Smooth muscle cell (in vitro differentiated cells): ENCODE results near the gene KIAA0930. TPM values are rescaled to one million over a fixed set of nuclear protein-coding genes. Genes with fewer than 3 reads are reported as not detected.

ENCODE experiments used
- DNase-seq: peaks from one replicate; lab custom pipeline; 2025; ENCODE audit not compliant: unreplicated experiment; lab: John Stamatoyannopoulos, UW
- H2AFZ ChIP-seq: fragments of 200-600 bp; sonication (generic); 2 replicates; pipeline ENCODE4 v1.6.0; 2016; ENCODE audit warnings: antibody characterized with exemption, low read depth, mild to moderate bottlenecking
- H3F3A ChIP-seq: fragments of 200-600 bp; sonication (generic); 2 replicates; pipeline ENCODE4 v1.6.0; 2017; ENCODE audit warnings: antibody characterized with exemption, low read depth
- H3K27ac ChIP-seq: fragments of 200-600 bp; sonication (generic); 2 replicates; pipeline ENCODE4 v1.5.1; 2016; ENCODE audit warnings: low read depth, mild to moderate bottlenecking
- H3K27me3 ChIP-seq: fragments of 200-600 bp; sonication (generic); 2 replicates; pipeline ENCODE4 v1.6.1; 2016; ENCODE audit warnings: low read depth, mild to moderate bottlenecking
- H3K36me3 ChIP-seq: fragments of 200-600 bp; sonication (generic); 2 replicates; pipeline ENCODE4 v1.5.1; 2016; ENCODE audit warnings: low read depth
- H3K4me1 ChIP-seq: fragments of 200-600 bp; sonication (generic); 2 replicates; pipeline ENCODE4 v1.5.1; 2016; ENCODE audit warnings: low read depth
- H3K4me2 ChIP-seq: fragments of 200-600 bp; sonication (generic); 2 replicates; pipeline ENCODE4 v1.6.0; 2016; ENCODE audit warnings: mild to moderate bottlenecking
- H3K4me3 ChIP-seq: fragments of 200-600 bp; sonication (generic); 2 replicates; pipeline ENCODE4 v1.5.1; 2016; ENCODE audit warnings: mild to moderate bottlenecking
- H3K79me2 ChIP-seq: fragments of 200-600 bp; sonication (generic); 2 replicates; pipeline ENCODE4 v1.6.0; 2016; ENCODE audit warnings: low read depth, mild to moderate bottlenecking
- H3K9ac ChIP-seq: fragments of 200-600 bp; sonication (generic); 2 replicates; pipeline ENCODE4 v1.6.0; 2016; ENCODE audit warnings: low read depth
- H3K9me3 ChIP-seq: fragments of 200-600 bp; sonication (generic); replicated peaks from 2 replicates; pipeline ENCODE4 v1.5.1; 2016; ENCODE audit warnings: low read depth
- H4K20me1 ChIP-seq: fragments of 200-600 bp; sonication (generic); 2 replicates; pipeline ENCODE4 v1.6.0; 2016; ENCODE audit warnings: low read depth
- WGBS: methylation state at CpG from one replicate; pipeline ENCODE4 v1.1.7; 2016; ENCODE audit warnings: low lambda C conversion rate; 5-methylcytosine and 5-hydroxymethylcytosine counted together
- polyA plus RNA-seq: library from polyadenylated mRNA; unstranded; fragments of >200 nt; fragmentation: Nextera tagmentation; extraction: Ambion mirVana; gene quantifications from 2 replicates; pipeline ENCODE4 v1.2.1, GENCODE V29; 2016
- total RNA-seq: library from RNA; depleted of rRNA; stranded (reverse); fragments of >200 nt; gene quantifications from 2 replicates; pipeline ENCODE4 v1.2.3, GENCODE V29; 2014
- TF ChIP-seq, protein P1 (sequence below): fragments of 200-600 bp; sonication (generic); IDR thresholded peaks from 2 replicates; pipeline ENCODE4 v1.5.1; 2017; ENCODE audit warnings: borderline replicate concordance, mild to moderate bottlenecking, antibody characterized with exemption; ENCODE audit not compliant: insufficient read depth, poor library complexity, severe bottlenecking

The KIAA0930 gene
- total and polyA plus RNA-seq, 2 experiments from 2014 or later, result 37.6 to 44.8 TPM

GRCh38 chr22:45224988-45225731 is 15.5 kb downstream of the KIAA0930 start:
- Histone ChIP-seq H3K4me3 (no peak overlapping the region), H4K20me1 (peaks cover 81% of the 10 kb centered on the region), H3K4me1 (no peaks in the 10 kb centered on the region), H3K4me2 (no peak overlapping the region), H3K27ac (no peak overlapping the region), H3K27me3 (no peaks in the 10 kb centered on the region), H3K79me2 (peaks cover 42% of the 10 kb centered on the region), H2AFZ (no peak overlapping the region), H3K9me3 (no peaks in the 10 kb centered on the region), H3F3A (no peaks in the 10 kb centered on the region), H3K36me3 (no peaks in the 10 kb centered on the region), H3K9ac (no peak overlapping the region)
- no peak for DNase-seq
- 84% methylated on average over 18 of the region's 19 CpGs for WGBS
- TF ChIP-seq, protein P1, sequence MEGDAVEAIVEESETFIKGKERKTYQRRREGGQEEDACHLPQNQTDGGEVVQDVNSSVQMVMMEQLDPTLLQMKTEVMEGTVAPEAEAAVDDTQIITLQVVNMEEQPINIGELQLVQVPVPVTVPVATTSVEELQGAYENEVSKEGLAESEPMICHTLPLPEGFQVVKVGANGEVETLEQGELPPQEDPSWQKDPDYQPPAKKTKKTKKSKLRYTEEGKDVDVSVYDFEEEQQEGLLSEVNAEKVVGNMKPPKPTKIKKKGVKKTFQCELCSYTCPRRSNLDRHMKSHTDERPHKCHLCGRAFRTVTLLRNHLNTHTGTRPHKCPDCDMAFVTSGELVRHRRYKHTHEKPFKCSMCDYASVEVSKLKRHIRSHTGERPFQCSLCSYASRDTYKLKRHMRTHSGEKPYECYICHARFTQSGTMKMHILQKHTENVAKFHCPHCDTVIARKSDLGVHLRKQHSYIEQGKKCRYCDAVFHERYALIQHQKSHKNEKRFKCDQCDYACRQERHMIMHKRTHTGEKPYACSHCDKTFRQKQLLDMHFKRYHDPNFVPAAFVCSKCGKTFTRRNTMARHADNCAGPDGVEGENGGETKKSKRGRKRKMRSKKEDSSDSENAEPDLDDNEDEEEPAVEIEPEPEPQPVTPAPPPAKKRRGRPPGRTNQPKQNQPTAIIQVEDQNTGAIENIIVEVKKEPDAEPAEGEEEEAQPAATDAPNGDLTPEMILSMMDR, result no peak

- no peak for DNase-seq
- H3K27me3 ChIP-seq, result no peaks in the 10 kb centered on the region
- H3K9me3 ChIP-seq, result no peaks in the 10 kb centered on the region
- no peaks in the 10 kb centered on the region for H3K36me3 ChIP-seq
- no peaks in the 10 kb centered on the region for H3K4me1 ChIP-seq
- no peak overlapping the region for H3K4me3 ChIP-seq
- H3F3A ChIP-seq, result no peaks in the 10 kb centered on the region
- no peak overlapping the region for H2AFZ ChIP-seq
- H3K4me2 ChIP-seq, result no peak overlapping the region
- no peak overlapping the region for H3K27ac ChIP-seq
- TF ChIP-seq, protein P1, result no peak
- H4K20me1 ChIP-seq, result peaks cover 78% of the 10 kb centered on the region
- H3K79me2 ChIP-seq, result peaks cover 44% of the 10 kb centered on the region
- 80% methylated on average over 11 of the region's 11 CpGs for WGBS
- H3K9ac ChIP-seq, result no peak overlapping the region
Measured at GRCh38 chr22:45224331-45224730, 16.4 kb downstream of the KIAA0930 start.

DNA sequence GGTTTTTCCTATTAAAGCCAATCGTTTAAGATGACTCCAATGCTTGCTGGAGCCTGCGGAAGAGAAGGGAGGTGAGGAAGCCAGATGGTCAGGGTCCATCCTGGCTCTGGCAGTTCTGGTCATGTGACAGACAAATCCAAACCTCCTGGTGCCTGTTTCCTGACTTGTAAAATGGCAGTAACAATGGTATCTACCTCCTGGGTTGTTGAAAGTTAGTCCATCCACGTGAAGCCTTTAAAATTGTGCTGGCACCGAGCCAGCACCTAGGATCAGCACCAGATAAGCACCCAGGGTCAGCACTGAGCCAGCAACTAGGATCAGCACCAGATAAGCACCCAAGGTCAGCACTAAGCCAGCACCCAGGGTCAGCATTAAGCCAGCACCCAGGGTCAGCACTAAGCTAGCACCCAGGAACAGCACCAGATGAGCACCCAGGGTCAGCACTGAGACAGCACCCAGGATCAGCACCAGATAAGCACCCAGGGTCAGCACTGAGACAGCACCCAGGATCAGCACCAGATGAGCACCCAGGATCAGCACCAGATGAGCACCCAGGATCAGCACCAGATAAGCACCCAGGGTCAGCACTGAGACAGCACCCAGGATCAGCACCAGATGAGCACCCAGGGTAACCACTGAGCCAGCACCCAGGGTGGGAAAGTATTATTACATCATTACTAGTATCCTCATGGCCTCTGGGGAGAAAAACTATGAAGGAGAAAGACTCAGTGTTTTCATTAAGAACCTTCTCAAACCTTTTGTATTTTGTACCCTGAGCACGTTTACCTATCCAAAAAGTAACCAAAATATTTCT is 17.2 kb downstream of the KIAA0930 start:
- Histone ChIP-seq H3K9me3 (no peaks in the 10 kb centered on the region), H3K4me2 (no peak overlapping the region), H3K79me2 (peaks cover 53% of the 10 kb centered on the region), H3F3A (no peaks in the 10 kb centered on the region), H4K20me1 (peaks cover 85% of the 10 kb centered on the region), H3K4me3 (no peak overlapping the region), H3K27ac (no peak overlapping the region), H3K27me3 (no peaks in the 10 kb centered on the region), H3K4me1 (no peaks in the 10 kb centered on the region), H3K9ac (no peak overlapping the region), H3K36me3 (no peaks in the 10 kb centered on the region), H2AFZ (no peak overlapping the region)
- TF ChIP-seq, protein P1, result no peak
- WGBS, result 84% methylated on average over 5 of the region's 5 CpGs
- DNase-seq, result no peak
